ENCODE results near the gene CFAP91. TPM values are rescaled to one million over a fixed set of nuclear protein-coding genes. Genes with fewer than 3 reads are reported as not detected.
"Not testable (repeated sequence)": the region's sequence is repeated elsewhere in the genome, so short reads cannot be mapped to it uniquely, and the experiment has no call there.

The CFAP91 gene
- polyA plus RNA-seq, 10 donors = 0.27 to 0.98 (median 0.64) TPM

DNA sequence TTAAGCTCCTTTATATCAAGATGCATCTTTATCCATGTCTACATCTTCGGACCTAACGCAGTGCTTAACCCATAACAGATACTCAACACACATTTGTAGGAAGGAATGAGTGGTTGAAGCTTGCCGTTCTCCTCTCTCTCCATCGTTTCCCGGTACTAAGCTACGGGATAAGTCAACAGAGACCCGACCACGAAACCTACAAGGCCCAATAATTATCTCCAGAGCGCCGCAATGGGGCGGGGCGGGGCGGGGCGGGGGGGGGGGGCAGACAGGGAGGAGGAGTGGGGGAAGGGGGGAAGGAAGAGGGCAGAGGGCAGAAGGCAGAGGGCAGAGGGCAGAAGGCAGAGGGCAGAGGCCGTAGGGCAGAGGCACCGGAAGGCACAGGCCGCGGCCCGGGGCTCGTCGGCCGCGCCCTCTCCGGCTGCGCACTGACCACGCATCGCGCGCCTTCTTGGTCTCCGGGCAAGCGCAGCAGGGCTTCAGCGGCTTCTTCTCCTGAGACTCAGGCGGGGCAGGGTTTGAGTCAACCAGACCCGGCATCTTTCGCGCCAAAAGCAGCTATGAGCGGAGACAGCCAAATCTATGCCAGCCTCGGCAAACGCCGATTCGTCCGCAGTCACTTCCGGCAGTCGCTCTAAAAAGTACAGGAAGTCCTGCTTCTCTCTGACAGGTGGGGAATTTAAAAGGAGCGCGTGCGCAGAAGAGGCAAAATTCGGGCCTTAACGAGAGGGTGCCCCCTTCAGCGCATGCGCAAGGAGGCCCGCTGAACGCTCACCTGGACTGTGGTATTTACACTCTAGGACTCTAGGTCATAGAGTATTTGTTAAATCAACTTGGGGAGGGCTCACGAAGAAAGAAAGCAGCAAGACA, 25.8 kb upstream of the CFAP91 start, which contains the start of gene COX17:
Gene COX17 (minus strand): TSS at position 636 of the 870 bp plus-strand sequence. CDS start 96 bp downstream, at position 540.
- DNase-seq = peak; percentile 95 to 97 (median 96)

DNA sequence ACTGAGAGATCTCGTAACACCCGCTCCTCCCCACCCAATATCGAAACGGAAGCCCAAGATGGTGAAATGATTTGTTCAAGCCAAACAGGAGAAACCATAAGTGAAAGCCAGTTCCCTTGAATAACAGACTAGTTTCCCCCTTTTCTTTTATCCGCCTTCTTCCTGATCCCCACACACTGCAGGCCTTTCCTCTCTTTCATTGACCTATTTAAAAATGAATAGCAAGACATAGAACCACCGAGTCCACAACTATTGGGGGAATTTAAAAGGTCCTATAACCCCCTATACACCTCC, 25.2 kb upstream of the CFAP91 start:
- DNase-seq = no peak

DNA sequence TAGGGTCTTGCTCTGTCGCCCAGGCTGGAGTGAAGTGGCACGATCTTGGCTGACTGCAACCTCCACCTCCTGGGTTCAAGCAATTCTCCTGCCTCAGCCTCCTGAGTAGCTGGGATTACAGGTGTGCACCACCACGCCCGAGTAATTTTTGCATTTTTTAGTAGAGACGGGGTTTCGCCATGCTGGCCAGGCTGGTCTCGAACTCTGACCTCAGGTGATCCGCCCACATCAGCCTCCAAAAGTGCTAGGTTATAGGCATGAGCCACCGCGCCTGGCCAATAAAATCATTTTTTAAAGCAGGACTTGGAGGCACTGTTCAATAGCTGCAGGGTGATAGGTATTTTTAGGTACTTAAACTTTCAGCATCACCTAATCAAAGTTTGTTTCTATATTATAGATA, 24.6 kb upstream of the CFAP91 start:
- DNase-seq = not testable (repeated sequence)

DNA sequence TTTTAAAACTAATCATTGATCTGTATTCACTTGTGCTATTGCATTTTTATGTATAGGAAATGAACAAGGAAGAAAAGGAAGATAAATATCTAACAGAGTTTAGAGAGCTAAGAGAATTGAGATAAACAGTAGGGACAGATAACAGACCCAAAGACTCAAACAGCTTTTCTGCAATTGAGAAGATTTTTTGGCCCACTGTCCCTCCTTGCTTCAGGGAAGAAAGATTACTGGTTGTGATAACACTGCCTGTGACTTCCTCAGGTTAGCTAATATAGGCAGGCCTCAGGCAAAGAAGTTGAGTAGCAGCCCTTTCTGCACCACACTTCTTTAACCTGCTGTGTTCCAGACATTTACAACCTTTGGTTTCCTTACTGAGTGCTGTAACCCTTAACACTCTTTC, 22.9 kb upstream of the CFAP91 start:
- DNase-seq = no peak

DNA sequence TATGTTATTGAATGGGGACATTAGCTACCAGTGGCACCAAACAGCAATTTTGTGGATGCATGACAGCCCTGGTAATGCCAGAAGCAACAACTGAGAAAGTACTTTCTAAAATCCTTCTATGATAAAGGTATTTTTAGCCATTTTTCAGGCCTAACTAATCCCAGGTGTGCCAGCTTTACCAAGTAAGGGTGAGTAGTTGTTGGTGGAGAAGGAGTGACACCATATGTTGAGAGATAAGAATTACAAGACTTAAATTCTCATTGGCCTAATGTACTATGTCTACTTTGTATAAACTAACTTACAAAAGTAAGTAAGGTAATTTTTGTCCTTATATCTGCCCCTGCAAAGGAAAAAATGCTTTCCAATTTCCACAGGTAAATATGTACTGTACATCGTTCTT, 21.5 kb upstream of the CFAP91 start:
- DNase-seq = peak in 2 of 3 donors; percentile 22 to 32

DNA sequence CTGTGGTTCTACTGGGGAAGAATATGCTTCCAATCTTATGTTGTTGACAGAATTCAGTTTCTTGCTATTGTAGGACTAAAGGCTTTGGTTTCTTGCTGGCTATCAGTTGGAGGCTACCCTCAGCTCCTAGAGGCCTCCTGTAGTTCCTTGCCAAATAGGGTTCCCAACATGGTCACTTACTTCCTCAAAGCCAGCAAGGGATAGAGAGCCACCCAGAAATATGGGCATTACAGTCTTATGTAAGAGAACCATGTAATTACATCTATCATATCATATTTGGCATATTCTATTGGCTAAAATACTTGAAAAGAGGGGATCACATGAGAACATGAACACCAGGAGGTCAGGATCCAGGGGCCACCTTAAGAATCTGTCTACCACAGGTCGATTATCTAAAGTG, 19.4 kb upstream of the CFAP91 start:
- DNase-seq = no peak

DNA sequence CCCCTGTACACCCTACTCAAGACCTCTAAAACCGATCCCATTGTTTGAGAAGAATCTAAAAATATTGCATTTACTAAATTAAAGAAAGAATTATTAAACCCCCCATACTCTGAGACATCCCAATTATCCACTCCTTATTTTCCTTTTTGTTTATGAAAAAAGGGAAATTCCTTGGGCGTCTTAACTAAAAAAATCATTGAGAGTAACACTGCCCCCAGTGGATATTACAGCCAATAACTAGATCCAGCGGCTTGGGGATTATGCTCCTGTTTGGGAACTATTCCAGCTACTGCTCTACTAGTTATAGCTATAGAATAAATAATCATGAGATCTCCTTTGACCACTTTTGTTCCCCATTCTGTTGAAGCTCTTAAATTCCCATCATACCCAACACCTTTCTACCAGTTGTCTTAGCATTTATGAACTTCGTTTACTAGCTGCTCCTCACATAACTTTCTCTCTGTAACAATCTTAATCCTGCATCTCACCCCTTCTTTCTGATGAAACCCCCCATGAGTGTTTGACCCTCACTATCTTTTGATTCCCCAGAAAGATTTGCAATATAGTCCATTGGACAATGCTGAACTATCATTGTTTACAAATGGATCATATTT, 12.7 kb upstream of the CFAP91 start:
- no peak for DNase-seq

DNA sequence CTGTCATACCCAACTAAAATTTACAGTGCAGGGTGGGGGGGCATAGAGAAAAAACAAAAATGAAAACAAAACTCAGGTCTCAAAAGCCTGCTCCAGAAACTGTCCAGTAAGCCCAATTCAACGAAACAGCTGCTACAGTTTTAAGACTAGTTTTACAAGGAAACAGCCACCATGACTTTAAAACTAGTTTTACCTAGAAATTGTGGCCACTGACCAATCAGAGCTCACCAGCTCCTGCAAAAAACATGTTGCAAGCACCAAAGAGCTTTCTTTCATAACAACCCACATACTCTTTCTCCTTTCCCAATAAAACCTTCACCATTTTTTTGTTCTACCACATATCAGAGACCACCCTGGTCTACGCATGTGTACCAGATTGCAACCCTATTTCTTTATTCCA, 7.3 kb upstream of the CFAP91 start:
- no peak for DNase-seq

DNA sequence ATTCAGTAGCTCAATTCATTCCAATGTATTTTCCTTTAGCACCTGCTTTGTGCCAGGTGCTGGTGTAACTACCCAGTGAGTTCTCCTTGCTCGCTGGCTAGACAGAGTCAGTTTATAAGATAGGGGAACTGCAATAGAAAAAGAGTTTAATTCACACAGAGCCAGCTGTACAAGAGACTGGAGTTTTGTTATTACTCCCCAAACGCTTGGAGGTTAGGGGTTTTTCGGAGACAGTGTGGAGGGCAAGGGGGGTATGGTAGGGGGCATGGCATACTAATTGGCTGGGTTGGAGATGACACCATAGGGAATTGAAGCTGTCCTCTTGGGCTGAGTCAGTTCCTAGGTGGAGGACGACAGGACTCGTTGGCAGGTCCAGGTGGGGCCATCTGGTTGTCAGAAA, 5.4 kb upstream of the CFAP91 start:
- no peak for DNase-seq

DNA sequence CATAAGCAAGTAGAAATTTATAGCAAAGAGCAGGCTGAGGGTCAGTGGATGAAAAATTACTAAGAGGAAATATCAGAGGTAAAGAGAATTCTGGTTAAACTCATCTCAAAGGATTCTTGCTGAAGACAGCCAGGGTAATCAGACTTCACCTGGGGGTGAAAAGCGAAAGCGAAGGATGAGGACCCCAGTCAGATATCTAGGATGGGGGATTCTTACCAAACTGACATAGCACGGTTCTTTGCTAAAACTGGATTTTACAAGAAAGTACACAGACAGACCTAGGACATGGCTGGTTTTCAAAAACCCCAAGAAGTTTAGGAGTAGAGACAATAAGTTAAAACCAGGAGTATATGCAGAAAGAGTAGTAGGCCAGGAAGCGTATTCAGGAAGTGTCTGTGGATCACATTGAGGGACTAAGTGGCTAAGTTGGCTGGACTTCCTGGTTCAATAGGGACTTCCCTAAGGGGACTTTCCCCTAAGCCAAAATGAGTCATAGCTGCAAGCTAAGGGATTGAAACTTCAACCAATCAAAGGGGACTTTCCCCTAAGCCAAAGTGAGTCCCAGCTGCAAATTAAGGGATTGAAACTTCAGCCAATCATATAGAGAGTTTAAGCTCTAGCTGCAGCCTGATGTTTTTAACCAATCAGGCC, 2.4 kb upstream of the CFAP91 start:
- DNase-seq = peak in 1 of 3 donors; percentile 19

DNA sequence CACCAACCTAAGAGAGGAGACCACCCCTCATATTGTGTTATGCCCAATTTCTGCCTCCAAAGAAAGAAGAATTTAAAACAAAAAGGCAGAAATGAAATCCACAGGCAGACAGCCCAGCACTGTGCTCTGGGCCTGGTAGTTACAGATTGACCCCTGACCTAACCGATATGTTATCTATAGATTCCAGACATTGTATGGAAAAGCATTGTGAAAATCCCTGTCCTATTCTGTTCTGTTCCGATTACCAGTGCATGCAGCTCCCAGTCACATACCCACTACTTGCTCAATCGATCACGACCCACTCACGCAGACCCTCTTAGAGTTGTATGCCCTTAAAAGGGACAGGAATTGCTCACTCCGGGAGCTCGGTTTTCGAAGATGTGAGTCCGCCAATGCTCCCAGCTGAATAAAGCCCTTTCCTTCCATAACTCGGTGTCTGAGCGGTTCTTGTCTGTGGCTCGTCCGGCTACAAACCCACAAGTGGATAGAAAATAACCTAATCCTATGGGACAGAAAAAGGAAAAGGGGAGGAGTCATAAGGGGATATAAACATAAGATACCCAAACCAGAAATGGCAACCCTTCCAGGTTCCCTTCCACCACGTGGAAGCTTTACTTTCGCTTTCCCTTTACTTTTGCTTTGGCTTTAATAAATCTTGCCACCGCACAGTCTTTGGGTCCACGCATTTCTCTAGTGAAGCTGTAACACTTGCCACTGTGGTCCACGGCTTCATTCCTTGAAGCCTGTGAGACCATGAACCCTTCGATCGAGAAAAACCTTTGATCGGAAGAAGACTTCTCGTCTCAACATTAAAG, 1.7 kb upstream of the CFAP91 start:
- no peak for DNase-seq

DNA sequence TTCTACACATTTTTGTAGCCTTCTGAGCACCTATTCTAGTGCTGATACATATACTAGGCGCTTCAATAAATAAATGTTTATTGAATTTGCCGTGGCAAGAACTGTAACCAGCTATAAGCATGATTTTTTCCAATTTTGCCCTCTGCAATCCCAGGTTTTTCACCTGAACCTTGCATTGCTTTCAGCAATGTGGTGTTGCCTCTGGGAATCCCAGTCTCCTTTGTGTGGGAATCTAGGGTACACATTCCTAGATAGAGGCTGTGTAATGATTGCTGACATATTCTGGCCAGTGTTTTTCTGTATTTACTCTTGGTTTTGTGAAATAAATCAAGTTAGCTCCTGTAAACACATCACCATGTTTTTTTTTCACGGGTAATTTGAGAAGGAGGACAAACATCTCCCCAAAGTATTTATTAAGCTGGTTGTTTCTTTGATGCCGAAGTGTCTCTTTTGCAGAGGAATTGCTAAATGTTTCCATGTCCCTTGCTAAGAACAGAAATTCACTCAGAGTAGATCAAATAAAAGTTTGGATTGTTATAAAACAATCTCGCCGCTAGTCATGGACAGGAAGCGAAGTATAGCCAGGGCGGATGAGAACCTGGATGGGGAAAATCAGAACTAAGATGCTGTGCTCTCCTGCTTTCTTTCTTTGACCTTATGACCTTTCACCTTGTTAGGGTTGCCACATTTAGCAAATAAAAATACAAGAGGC, 1.2 kb downstream of the CFAP91 start:
- peak in 1 of 3 donors; percentile 2 for DNase-seq

DNA sequence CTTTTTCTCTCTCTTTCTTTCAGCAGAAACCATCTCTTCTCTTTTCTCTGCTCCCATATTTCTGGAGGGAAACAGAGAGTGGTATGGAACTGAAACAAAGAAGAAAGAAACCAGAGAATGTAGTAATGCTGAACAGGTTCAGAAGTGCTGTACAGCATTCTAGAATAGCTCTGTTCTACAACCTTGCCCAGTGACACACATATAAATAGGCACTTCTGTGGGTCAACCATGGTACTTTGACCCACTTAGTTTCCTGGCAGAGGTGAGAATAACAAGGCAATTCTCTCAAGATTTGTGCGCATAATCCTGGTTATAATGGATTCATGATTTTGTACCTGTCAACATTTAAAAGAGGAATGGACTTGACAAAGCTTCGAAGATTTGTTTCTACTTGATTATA, 12.3 kb downstream of the CFAP91 start:
- no peak for DNase-seq

DNA sequence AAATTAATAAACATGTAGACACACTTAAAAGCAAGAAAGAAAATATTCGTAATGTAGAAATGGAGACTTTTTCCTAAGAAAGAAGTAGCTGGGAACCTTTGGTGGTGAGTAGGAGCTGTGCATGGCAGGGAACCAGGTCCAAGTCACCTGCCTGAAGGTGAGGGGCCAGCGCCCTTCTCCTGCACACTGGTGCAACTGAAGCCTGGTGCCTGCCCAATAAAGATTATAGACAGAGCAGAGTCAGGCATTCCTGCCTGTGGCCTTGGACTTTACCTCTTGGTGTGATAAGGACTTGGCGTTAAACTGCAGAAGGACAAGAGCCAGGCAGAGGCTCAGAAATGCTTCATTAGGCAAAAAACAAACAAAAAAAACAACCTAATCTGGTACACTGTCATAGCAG, 14.2 kb downstream of the CFAP91 start:
- no peak for DNase-seq

DNA sequence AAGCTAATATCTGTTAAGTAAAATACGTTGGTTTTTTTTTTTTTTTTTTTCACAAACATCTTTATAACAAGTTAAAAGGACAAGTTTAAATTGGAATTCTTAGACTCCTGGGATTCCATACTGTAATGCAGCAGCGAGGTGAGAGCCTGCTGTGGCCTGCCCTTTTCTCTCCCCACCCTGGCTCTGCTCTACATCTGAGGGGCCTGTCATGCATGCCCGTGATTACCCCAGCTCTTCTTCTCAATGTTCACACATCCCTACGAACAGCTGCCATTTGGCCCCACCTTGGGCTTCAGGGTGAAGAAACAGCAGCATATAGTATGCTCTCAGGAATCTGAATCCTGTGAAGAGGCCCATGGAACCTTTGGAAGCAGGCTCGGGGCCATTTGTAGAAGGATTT, 14.7 kb downstream of the CFAP91 start:
- no peak for DNase-seq

DNA sequence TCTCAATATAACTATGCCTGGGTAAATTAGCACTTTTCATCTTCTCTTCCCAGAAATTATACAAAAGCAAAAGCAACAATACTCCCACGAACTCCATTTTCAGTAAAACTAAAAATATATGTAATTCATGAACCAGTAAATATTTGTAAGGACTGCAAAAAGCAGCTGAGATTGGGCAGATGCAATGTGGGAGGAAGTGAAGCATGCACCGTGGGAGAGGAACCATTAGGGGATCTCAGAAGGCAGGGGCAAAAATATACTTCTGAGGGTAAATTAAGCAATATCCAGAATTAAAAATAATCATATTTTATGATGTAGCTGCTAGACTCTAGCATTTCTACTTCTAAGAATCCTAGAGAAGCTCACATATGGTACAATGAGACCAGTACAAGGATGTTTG, 20.2 kb downstream of the CFAP91 start:
- no peak for DNase-seq

DNA sequence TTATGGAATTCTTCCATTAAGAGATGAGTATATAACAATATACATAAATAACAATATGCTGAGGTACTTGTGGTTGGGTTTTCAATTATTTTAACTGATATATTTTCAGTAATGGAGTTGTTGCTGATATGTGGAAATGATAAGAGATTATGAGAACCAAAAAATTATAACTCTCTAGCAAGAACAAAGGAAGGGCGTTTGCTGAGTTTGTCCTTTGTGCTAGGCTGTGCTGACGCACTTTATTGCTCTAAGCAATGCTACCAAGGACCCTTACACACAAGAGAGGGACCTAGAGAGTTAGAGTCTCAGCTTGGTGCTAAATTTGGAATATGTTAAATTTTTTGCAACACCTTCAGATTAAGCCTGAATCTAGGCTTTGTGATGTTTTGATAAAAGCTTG, 24.1 kb downstream of the CFAP91 start:
- DNase-seq = no peak

DNA sequence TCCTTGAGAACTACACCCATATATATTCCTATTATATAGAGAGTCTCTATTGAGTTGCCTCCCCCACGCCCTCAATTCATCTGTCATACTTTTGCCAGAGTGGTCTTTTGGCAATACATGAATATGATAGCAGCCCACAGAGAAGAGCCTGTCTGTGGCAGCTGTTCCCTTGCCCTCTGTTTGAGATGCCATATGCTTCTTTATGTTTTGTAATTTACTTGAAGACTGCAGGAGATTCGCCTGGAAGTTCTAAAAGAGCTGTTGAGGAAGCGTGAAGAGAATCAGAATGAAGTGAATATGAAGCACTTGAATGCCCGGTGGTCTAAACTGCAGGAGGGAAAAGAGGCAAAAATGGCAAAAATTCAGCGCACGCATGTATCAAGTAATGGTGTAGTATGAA, 27.2 kb downstream of the CFAP91 start:
- DNase-seq = no peak

DNA sequence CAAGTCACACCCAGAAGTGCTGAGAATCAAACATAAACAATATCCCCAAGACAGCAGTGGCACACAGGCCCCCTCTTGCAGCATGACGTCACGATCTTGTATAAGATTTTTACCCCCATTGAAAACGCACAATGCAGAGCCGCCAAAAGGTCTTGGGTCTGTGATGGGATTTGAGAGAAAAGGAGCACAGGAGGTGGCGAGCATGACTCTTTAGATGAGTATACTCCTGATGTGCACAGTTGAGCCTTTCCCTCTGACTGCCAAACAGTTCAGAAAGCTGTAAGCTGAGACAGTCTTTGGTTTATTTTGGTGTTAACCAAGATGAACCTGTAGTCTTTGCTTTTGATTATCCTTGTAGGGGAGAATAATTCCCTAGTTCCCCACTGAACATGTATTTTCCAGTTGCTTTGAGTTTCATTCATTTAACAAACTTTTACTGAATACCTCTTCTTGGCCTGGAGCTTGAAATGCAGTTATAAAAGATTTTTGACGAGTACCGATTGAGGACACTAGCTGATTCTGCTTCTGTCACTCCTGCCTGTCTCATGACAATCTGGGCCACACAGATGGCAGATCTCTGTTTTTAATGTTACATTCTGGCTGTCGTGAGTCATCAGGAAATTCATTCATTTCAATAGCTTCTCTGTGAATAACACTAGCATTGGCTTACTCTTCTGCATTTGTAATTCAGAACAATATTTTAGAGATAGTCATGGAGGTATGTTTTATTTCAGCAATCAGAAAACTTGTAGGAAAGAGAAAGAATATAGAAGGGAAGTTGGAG, 28.9 kb downstream of the CFAP91 start:
- peak in 1 of 3 donors; percentile 8 for DNase-seq

DNA sequence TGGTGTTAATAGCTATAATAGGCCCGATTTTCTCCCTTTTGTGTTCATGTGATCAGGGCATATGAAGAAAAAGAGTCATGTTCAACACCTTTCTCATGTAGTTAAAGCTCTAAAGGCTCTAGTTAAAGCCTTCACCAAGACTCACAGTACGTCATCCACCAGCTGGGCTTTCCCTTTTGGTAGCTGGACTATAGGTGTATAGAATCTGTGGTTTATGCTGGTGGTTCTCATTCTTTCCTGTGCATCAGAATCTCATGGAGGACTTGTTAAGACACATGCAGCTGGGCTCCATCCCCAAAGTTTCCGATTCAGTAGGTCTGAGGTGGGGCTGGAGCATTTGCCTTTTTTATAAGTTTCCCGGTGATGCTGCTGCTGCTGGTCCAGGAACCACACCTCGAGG, 31.0 kb downstream of the CFAP91 start:
- DNase-seq = no peak

DNA sequence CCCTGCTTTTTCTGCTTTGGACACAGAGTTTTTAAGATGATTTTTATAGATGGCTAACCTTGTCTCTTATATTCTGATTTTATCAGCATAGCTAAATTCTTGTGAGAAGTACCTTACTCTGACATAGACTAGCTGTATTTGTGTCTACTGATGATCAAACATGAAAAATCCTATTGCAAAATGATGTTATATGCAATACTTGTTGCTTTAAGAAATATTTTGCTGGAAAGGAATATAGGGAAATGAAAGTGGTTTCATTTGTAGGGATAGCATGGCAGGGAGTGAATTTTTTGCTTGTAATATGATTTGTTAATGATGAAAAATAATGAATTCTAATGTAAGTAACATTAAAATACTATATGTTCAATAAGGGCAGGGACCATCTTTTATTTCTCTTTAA, 35.9 kb downstream of the CFAP91 start:
- no peak for DNase-seq

Measured in muscle of back (tissue), 11 donors.